HG03469 (cell line): ENCODE data around the gene CREBZF.
"Not testable (repeated sequence)": the region's sequence is repeated elsewhere in the genome, so short reads cannot be mapped to it uniquely, and the experiment has no call there.

Experiments used
- ATAC-seq: cut with Tn5 transposase; IDR thresholded peaks from one replicate; pipeline ENCODE4 v1.9.1; 2021; ENCODE audit warnings: mild to moderate bottlenecking, moderate library complexity, moderate number of reproducible peaks; ENCODE audit not compliant: unreplicated experiment

Gene CREBZF

DNA sequence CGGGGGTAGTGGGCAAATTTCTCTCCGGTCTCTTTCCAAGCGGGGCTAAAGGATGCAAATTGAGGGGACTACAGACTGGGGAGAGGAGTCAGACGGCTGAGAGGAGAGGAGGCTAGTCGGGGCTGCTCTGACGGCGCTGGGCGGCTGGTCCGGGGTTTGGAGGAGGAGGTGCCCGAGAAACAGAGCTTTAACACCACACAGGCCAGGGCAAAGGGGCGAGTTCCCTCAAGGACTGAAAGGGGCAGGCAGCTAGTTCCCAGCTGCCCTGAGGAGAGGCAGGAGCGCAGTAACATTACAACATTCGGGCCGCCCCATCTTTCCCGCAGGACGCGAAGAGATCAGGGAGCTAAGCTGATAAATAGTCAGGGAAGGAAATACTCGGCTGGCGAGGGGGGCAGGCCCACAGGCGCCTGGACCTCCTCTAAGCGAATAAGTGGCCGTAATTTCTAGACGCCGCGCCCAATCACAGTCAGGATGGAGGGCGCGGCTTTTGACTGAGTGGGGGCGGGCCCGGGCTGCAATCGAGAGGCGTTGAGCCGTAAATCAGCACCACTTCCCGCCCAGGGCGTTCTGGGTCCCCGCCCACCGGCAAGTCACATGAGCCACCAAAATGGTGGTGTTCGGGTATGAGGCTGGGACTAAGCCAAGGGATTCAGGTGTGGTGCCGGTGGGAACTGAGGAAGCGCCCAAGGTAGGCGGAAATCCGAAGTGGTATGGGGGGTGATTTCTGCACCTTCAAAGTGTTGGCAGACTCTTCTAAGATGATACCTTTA, 36.7 kb downstream of the CREBZF start, which contains the start of gene TMEM126B:
TSS of gene TMEM126B (plus strand) at position 596 of the 773 bp plus-strand sequence. CDS start at position 611, 15 bp downstream.
- ATAC-seq: peak; percentile 98

GRCh38 chr11:85627332-85627997, 37.5 kb downstream of the CREBZF start, which contains the start of gene DLG2:
DLG2 (minus strand) TSS chr11:85627344.
- ATAC-seq: no peak

DNA sequence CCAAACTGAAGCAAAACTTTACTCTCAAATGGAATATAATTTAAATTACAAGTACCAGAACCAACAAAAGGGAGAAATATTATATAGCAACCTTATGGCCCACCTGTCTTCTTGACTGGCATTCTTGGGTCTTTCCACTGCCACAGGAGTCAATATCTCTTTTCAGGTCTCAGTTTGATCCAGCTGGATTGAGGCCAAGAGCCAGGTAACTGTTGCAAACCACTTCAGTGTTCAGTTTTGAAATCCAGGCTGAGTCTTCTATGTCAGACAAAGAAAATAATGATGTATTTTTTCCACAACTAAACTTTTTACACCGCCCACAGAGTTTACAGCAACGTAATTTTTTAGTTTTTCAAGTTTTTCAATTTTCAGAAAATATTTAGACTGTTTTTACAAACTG, 38.4 kb downstream of the CREBZF start:
- ATAC-seq: no peak

GRCh38 chr11:85620256-85620655, 44.7 kb downstream of the CREBZF start:
- ATAC-seq: no peak

DNA sequence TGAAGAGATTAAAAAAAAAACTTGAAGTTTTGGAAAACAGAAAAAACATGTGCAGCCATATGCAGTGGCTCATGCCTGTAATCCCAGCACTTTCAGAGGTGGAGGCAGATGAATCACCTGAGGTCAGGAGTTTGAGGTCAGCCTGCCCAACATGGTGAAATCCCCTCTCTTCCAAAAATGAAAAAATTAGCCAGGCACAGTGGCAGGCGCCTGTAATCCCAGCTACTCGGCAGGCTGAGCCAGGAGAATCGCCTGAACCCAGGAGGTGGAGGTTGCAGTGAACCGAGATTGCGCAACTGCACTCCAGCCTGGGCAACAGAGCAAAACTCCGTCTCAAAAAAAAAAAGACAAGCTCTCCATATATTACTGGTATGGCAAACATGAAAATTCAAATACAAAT, 45.4 kb downstream of the CREBZF start:
- ATAC-seq: no peak

DNA sequence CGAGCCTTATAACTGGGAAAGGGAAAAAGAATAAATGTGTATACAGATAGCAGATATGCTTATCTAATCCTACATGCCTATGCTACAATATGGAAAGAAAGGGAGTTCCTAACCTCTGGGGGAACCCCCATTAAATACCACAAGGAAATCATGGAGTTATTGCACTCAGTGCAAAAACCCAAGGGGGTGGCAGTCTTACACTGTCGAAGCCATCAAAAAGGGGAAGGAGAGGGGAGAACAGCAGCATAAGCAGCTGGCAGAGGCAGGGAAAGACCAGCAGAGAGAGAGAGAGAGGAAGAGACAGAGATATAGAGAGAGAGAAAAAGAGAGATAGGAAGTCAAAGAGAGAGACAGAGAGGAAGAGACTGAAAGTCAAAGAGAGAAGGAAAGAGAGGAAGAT, 53.3 kb downstream of the CREBZF start:
- ATAC-seq: not testable (repeated sequence)
